Measurements from ENCODE around the gene TFCP2L1.
"Not testable (repeated sequence)": the region's sequence is repeated elsewhere in the genome, so short reads cannot be mapped to it uniquely, and the experiment has no call there.

Gene TFCP2L1

DNA sequence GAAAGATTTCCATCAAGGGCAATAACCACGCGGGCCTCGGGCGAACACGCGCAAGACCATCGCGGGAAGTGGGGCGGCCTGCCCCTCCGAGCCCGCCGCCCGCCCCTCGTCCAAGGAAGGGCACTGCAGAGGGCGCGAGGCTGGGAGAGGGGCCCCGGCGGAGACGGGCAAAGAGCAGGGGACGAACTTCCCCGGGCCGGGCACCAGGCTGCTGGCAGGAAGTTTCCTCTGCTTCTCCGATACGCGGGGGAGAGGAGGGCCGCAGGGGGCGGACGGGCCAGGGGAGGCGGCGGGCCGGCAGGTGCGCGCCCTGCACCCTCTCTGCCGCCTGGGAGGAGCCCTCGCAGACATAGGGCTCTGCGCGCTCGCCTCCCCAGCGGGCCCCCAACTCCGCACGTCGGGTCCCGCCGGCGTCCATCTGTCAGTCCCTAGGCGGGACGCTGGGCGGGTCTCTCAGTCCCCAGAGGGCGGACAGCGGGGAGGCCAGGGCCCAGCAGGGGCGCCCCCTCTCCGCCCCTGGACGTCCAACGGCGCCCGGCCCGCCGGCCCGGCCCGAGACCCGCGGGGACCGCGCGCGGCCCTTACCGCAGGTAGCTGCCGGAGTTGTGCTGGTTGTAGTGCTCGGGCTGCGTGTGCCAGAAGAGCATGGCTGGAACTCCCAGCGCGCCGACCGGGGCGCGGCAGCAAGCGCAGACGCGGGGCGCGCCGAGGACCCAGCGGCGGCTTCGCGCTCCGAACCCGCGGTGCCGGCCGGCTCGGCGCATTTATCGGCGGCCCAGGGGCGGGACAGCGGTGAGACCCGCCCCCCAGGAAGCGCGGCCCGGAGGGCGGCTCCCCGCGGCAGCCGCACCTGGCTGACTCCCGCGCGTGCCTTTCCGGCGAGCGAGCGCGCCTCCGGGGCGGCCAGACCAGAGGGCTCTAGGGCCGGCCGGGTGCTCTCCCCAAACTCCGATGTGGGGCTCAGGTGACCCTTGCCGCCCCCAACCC is at the start of gene TFCP2L1:
TSS of gene TFCP2L1 (minus strand) at position 740 of the 987 bp plus-strand sequence. CDS start at position 647, 93 bp downstream.
- DNase-seq: no peak

GRCh38 chr2:121333834-121334558 is 49.0 kb upstream of the TFCP2L1 start:
- no peak for DNase-seq

DNA sequence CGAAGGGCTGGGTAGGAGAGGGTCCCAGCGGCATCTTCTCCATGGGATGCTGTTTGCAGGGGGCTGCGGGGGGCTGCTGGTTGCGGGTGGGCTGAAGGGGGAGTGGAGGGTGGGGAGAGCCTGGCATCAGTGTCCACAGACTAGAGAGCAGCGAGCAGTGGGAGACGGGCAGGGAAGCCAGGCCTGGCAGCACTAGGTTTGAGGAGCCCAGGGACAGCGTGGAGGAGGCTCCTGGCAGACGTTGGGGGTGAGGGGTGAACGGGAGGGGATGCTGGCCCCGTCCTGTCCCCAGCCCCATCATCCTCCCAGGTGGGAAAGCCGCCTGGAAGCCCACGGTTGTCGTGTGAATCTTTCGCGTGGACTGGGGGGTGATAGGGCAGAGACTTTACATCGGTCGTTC is 48.2 kb upstream of the TFCP2L1 start:
- no peak for DNase-seq

DNA sequence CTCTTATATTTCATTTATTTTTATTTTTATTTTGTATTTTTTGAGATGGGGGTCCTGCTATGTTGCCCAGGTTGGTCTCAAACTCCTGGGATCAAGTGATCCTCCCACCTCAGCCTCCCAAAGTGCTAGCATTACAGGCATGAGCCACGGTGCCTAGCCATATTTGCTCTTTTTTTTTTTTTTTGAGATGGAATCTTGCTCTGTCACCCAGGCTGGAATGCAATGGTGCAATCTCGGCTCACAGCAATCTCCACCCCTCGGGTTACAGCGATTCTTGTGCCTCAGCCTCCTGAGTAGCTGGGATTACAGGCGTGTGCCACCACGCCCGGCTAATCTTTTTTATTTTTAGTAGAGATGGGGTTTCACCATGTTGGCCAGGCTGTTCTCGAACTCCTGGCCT is 46.3 kb upstream of the TFCP2L1 start:
- not testable (repeated sequence) for DNase-seq

- no peak for DNase-seq
Measured at GRCh38 chr2:121330921-121331320, 45.9 kb upstream of the TFCP2L1 start.

DNA sequence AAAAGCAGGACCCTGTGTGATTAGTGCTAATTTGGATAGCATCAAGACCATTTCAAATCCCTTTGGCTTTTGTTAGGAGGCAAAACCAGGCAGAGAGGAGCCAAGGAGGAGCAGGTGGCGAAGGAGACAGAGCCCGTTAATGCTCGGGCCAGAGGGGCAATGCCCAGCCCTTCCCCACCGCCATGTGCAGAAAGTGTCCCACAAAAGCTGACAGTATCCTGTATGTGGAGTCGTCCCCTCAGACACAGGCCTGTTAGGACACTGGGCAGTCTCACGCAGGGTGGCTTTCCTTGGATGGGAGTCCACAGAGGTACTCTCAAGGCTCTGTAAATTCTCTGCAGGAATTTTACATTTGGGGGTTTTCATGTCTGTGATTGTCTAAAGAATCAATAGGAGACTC is 44.8 kb upstream of the TFCP2L1 start:
- DNase-seq: no peak

- DNase-seq: no peak
Measured at GRCh38 chr2:121326628-121327027, 41.6 kb upstream of the TFCP2L1 start.

- no peak for DNase-seq
Measured at GRCh38 chr2:121324601-121325000, 39.6 kb upstream of the TFCP2L1 start.

- DNase-seq: no peak
Measured at GRCh38 chr2:121321476-121321875, 36.5 kb upstream of the TFCP2L1 start.

DNA sequence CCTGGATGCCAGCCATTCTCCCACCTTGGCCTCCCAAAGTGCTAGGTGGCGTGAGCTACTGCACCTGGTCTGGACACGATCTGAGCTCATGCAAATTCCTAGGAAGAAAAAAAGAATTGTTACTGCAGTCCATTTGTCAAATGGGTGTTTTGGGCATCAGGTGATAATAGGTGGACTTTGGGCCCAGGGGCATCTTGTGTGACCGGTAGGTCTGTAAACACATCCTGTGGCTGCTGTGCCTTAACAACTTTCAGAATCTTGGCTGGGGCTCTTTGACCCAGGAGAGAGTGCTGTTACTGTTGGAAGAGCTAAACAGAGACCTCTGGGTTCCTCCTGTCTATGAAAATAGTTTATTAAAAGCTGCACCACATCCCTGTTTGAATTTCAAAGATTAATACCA is 34.9 kb upstream of the TFCP2L1 start:
- DNase-seq: no peak

DNA sequence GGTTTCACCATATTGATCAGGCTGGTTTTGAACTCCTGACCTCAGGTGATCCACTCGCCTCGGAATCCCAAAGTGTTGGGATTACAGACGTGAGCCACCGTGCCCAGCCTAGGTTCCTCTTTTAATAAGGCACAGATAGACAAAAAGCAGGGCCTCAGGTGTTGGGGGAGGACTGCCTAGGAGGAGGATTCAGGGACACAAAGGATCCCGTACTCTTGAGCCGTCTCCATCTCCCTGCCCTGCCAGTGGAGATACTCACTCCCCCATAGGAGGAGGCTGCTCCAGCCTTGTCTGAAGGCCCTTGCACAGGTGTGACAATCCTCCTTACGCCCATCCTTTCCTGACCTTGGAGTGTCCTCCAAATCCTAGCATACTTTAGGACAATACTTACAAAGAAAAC is 32.0 kb upstream of the TFCP2L1 start:
- no peak for DNase-seq

- not testable (repeated sequence) for DNase-seq
Measured at GRCh38 chr2:121313701-121314100, 28.7 kb upstream of the TFCP2L1 start.

DNA sequence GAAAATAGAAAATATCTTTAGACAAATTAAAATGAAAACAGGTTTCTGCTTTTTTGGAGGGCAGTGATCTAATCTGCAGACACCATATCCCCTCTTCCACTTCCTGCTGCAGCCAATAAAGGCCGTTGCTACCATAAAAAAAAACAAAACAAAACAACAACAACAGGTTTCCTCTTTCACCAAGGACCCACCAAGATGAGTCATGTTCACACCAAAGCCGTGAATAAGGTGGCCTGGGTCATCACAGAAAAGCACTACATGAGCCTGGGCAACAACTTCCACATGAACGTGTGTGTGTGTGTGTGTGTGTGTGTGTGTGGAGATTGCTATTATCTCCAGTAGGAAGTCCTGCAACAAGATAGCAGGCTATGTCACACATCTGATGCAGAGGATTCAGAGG is 24.8 kb upstream of the TFCP2L1 start:
- no peak for DNase-seq

DNA sequence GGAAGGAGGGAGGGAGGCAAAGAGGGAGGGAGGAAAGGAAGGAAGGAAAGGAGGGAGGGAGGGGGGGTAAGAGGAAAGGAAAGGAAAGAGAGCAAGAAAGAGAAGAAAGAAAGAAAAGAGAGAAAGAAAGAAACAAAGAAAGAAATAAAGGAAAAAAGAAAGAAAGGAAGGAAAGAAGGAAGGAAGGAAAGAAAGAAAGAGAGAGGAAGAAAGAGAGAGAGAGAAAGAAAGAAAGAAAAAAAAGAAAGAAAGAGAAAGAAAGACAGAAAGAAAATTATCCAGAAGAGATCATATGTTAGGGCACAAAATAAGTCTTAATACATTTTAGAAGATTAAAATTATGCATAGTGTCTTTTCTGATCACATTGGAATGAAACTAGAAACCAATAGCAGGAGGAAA is 24.3 kb upstream of the TFCP2L1 start:
- no peak for DNase-seq

- no peak for DNase-seq
Measured at GRCh38 chr2:121307048-121307447, 22.0 kb upstream of the TFCP2L1 start.

DNA sequence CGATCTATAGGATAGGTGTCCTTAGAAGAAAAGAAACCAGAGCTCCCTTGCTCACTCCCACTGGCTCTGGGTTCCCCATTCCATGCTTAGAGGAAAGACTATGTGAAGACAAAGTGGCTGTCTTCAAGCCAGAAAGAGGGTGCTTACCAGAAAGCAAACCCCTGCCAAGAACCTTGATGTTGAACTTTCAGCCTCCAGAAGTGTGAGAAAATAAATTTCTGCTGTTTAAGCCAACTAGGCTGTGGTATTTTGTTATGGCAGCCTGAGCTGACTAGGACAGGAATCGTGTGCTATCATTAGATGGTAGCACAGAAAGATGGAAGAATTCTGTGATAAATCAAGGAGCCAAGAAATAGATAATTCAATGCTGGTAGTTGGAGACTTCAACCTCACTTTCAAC is 19.9 kb upstream of the TFCP2L1 start:
- no peak for DNase-seq

- DNase-seq: no peak
Measured at GRCh38 chr2:121303531-121304263, 18.7 kb upstream of the TFCP2L1 start.

GRCh38 chr2:121301190-121301589 is 16.2 kb upstream of the TFCP2L1 start:
- DNase-seq: not testable (repeated sequence)

DNA sequence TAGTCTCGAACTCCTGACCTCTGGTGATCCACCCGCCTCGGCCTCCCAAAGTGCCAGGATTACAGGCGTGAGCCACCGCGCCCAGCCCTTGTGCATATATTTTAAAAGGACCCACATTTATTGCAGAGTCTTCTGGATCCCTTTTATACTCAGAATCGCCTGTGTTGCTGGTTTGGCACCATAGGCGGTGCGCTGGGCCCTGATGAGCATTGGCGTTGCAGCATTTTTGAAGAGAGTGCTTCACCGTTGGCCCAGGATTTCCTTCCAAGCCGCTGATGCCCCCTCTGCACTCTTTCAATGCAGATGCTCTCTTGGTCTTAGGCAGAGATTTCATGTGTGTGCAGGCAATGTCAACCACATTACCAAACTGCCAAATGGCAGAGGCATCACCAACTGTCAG is 13.5 kb upstream of the TFCP2L1 start:
- no peak for DNase-seq

DNA sequence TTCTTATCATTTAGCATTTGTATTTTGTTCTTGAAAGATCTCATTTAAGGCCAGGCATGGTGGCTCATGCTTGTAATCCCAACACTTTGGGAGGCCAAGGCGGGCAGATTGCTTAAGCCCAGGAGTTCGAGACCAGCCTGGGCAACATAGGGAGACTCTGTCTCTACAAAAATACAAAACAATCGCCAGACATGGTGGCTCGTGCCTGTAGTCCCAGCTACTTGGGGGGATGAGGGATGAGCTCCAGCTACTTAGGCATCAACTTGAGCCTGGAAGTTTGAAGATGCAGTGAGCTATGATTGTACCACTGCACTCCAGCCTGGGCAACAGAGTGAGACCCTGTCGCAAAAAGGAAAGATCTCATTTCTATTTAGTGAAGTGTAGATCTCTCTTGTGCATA is 12.9 kb upstream of the TFCP2L1 start:
- not testable (repeated sequence) for DNase-seq

- DNase-seq: no peak
Measured at GRCh38 chr2:121297217-121297830, 12.3 kb upstream of the TFCP2L1 start.

DNA sequence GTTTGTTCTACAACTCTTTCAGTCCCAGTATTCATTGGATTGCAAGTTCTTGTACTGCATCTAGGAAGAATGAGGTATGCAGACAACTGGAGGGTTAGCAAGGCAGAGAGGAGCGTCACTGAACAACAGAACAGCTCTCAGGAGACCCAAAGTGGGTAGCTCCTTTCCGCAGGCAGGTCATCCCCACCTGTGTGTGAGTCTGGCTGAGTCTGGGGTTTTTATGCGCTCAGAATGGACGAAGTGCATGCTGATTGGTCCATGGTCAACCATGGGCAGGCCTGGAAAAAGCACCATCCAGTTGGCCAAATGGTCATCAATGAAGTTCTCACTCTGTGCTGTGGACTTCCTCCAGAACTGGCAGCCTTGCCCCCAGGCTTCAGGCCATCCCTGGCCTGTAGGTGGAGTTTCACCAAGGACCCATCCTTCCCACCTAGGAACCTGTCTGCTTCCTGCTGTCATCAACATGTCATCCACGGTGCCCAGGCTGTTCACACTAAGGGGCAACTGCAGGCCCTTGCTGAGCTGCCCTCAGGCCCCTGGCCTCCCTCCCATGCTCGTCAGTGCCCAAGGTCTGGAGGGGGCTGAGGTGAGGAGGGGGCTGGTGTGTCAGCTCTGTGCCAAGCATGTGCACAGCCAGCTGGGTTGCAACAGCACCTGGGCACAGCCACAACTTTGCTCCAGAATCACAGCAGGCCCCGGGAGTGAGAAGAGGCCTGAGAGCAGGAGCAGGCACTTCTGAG is 11.1 kb upstream of the TFCP2L1 start:
- DNase-seq: no peak

Measured in bone marrow (tissue), 2 donors.